ENCODE data around the gene UBTF. TPM values are rescaled to one million over a fixed set of nuclear protein-coding genes. Genes with fewer than 3 reads are reported as not detected.

The UBTF gene
- total and polyA plus RNA-seq, 4 experiments from 2014 or later, result 12.2 to 264 (median 157) TPM

GRCh38 chr17:44218344-44219107 lies 949 bp downstream of the UBTF start:
- Mint-ChIP-seq H3K4me1 (peaks cover 39 to 68% (median 51%) of the 10 kb centered on the region in 4 donors), H3K4me3 (peak overlapping the region; percentile 68 to 93 (median 83)), H3K27ac (peak overlapping the region; percentile 15 to 95 (median 91)), H3K9me3 (peaks cover 0 to 6% (median 0%) of the 10 kb centered on the region in 8 donors), H3K27me3 (no peaks in the 10 kb centered on the region), H3K36me3 (peaks cover 31 to 50% of the 10 kb centered on the region in 2 donors)
- ChIA-PET CTCF (ENCODE audit: partially characterized antibody) (interaction anchor here (0.9 to 3.9 kb wide), 12 partner anchors 9 to 133 kb away, joined by 3 to 19 read pairs (median 5); partner anchors contain the start of genes HDAC5 and SLC25A39), POLR2A (ENCODE audit: partially characterized antibody) (interaction anchor here (0.7 to 15.7 kb wide), 12 partner anchors 9 to 309 kb away, joined by 3 to 325 read pairs (median 6); partner anchors contain the start of genes ATXN7L3, HDAC5, SLC25A39 and TMUB2)
- Histone ChIP-seq H3K27me3 (ENCODE audit: insufficient read depth, low read length) (no peaks in the 10 kb centered on the region), H3K4me1 (ENCODE audit: insufficient read depth, low read length) (peaks cover 60% of the 10 kb centered on the region), H3K27ac (ENCODE audit: low read depth, low read length) (peak overlapping the region; percentile 71), H3K4me3 (ENCODE audit: low read length in 2 of 2) (peak overlapping the region; percentile 37 to 50), H3K9me3 (ENCODE audit: control insufficient read depth in 1 of 2, low read length in 2 of 2) (no peaks in the 10 kb centered on the region), H3K36me3 (ENCODE audit: insufficient read depth, low read length) (peaks cover 29% of the 10 kb centered on the region)
- intact Hi-C loops (cut with micrococcal nuclease), result loop anchor here (1.0 to 5.0 kb wide), 7 partner anchors 8 to 211 kb away; partner anchors contain the start of genes HROB, RUNDC3A and TMUB2
- peak; percentile 85 to 92 (median 90) for DNase-seq

GRCh38 chr17:44217738-44218343 lies 1.6 kb downstream of the UBTF start:
- Histone ChIP-seq H3K27ac (ENCODE audit: low read depth, low read length) (peak overlapping the region; percentile 71), H3K36me3 (ENCODE audit: insufficient read depth, low read length) (peaks cover 29% of the 10 kb centered on the region), H3K4me3 (ENCODE audit: low read length in 2 of 2) (peak overlapping the region; percentile 37 to 50), H3K4me1 (ENCODE audit: insufficient read depth, low read length) (peaks cover 62% of the 10 kb centered on the region), H3K27me3 (ENCODE audit: insufficient read depth, low read length) (no peaks in the 10 kb centered on the region), H3K9me3 (ENCODE audit: control insufficient read depth in 1 of 2, low read length in 2 of 2) (no peaks in the 10 kb centered on the region)
- Mint-ChIP-seq H3K36me3 (peaks cover 31 to 55% of the 10 kb centered on the region in 2 donors), H3K4me1 (peaks cover 39 to 67% (median 55%) of the 10 kb centered on the region in 4 donors), H3K9me3 (peaks cover 0 to 6% (median 0%) of the 10 kb centered on the region in 8 donors), H3K27me3 (no peaks in the 10 kb centered on the region), H3K27ac (peak overlapping the region; percentile 68 to 95 (median 91)), H3K4me3 (peak overlapping the region; percentile 68 to 93 (median 83))
- ChIA-PET CTCF (ENCODE audit: partially characterized antibody) (interaction anchor here (0.9 to 3.9 kb wide), 14 partner anchors 8 to 133 kb away, joined by 3 to 21 read pairs (median 5); partner anchors contain the start of genes HDAC5, SLC25A39 and TMUB2), POLR2A (ENCODE audit: partially characterized antibody) (interaction anchor here (0.7 to 15.7 kb wide), 11 partner anchors 8 to 308 kb away, joined by 3 to 325 read pairs (median 6); partner anchors contain the start of genes ATXN7L3, GRN, SLC25A39 and TMUB2)
- DNase-seq, result no peak
- intact Hi-C loops (cut with micrococcal nuclease), result loop anchor here (1.0 to 5.0 kb wide), 7 partner anchors 8 to 211 kb away; partner anchors contain the start of genes HROB, RUNDC3A and TMUB2

GRCh38 chr17:44216694-44217093 lies 2.8 kb downstream of the UBTF start:
- Mint-ChIP-seq H3K9me3 (peaks cover 0 to 6% (median 0%) of the 10 kb centered on the region in 8 donors), H3K4me1 (peaks cover 35 to 63% (median 49%) of the 10 kb centered on the region in 4 donors), H3K36me3 (peaks cover 31 to 56% of the 10 kb centered on the region in 2 donors), H3K27me3 (no peaks in the 10 kb centered on the region), H3K4me3 (peak overlapping the region; percentile 68 to 93 (median 83)), H3K27ac (peak overlapping the region; percentile 80 to 95 (median 91))
- no peak for DNase-seq
- Histone ChIP-seq H3K9me3 (ENCODE audit: control insufficient read depth in 1 of 2, low read length in 2 of 2) (no peaks in the 10 kb centered on the region), H3K36me3 (ENCODE audit: insufficient read depth, low read length) (peaks cover 29% of the 10 kb centered on the region), H3K27ac (ENCODE audit: low read depth, low read length) (peak overlapping the region; percentile 71), H3K27me3 (ENCODE audit: insufficient read depth, low read length) (no peaks in the 10 kb centered on the region), H3K4me3 (ENCODE audit: low read length in 2 of 2) (peak overlapping the region; percentile 50), H3K4me1 (ENCODE audit: insufficient read depth, low read length) (peaks cover 50% of the 10 kb centered on the region)
- intact Hi-C loops (cut with micrococcal nuclease), result loop anchor here (5.0 kb wide), 1 partner anchor 209 kb away; no protein-coding TSS in a partner anchor
- ChIA-PET POLR2A (ENCODE audit: partially characterized antibody) (interaction anchor here (0.6 to 15.7 kb wide), 14 partner anchors 7 to 826 kb away, joined by 3 to 325 read pairs (median 6); partner anchors contain the start of genes ATXN7L3, GRN, HDAC5 and RUNDC3A), CTCF (ENCODE audit: partially characterized antibody) (interaction anchor here (1.0 to 3.9 kb wide), 11 partner anchors 10 to 134 kb away, joined by 3 to 21 read pairs (median 5); partner anchors contain the start of genes GRN and TMUB2)

- Mint-ChIP-seq H3K4me1 (peaks cover 35 to 63% (median 46%) of the 10 kb centered on the region in 4 donors), H3K27me3 (no peaks in the 10 kb centered on the region), H3K27ac (peak overlapping the region; percentile 80 to 95 (median 91)), H3K4me3 (peak overlapping the region; percentile 68 to 93 (median 83)), H3K9me3 (peaks cover 0 to 4% (median 0%) of the 10 kb centered on the region in 8 donors), H3K36me3 (peaks cover 31 to 55% of the 10 kb centered on the region in 2 donors)
- peak; percentile 49 to 67 (median 60) for DNase-seq
- H3K4me3 ChIP-seq (ENCODE audit: low read length in 2 of 2), result peak overlapping the region; percentile 26 to 50
- ChIA-PET POLR2A (ENCODE audit: partially characterized antibody) (interaction anchor here (0.7 to 15.7 kb wide), 14 partner anchors 6 to 143 kb away, joined by 3 to 325 read pairs (median 6); partner anchors contain the start of genes ATXN7L3, GRN, HDAC5 and RUNDC3A), CTCF (ENCODE audit: partially characterized antibody) (interaction anchor here (1.0 to 3.9 kb wide), 10 partner anchors 9 to 135 kb away, joined by 3 to 21 read pairs (median 6); partner anchors contain the start of genes GRN and TMUB2)
- H3K4me1 ChIP-seq (ENCODE audit: insufficient read depth, low read length), result peaks cover 50% of the 10 kb centered on the region
- peak overlapping the region; percentile 71 for H3K27ac ChIP-seq (ENCODE audit: low read depth, low read length)
- H3K9me3 ChIP-seq (ENCODE audit: control insufficient read depth in 1 of 2, low read length in 2 of 2), result no peaks in the 10 kb centered on the region
- no peaks in the 10 kb centered on the region for H3K27me3 ChIP-seq (ENCODE audit: insufficient read depth, low read length)
- peaks cover 33% of the 10 kb centered on the region for H3K36me3 ChIP-seq (ENCODE audit: insufficient read depth, low read length)
- intact Hi-C loops (cut with micrococcal nuclease), result loop anchor here (5.0 kb wide), 1 partner anchor 209 kb away; no protein-coding TSS in a partner anchor
Measured at GRCh38 chr17:44216173-44216572, 3.3 kb downstream of the UBTF start.

GRCh38 chr17:44214896-44215295 lies 4.6 kb downstream of the UBTF start:
- no peak for DNase-seq
- Histone ChIP-seq H3K27ac (ENCODE audit: low read depth, low read length) (peak overlapping the region; percentile 71), H3K9me3 (ENCODE audit: control insufficient read depth in 1 of 2, low read length in 2 of 2) (no peaks in the 10 kb centered on the region), H3K4me3 (ENCODE audit: low read length in 2 of 2) (no peak overlapping the region), H3K36me3 (ENCODE audit: insufficient read depth, low read length) (peaks cover 38% of the 10 kb centered on the region), H3K27me3 (ENCODE audit: insufficient read depth, low read length) (no peaks in the 10 kb centered on the region), H3K4me1 (ENCODE audit: insufficient read depth, low read length) (peaks cover 63% of the 10 kb centered on the region)
- Mint-ChIP-seq H3K9me3 (peaks cover 0 to 4% (median 0%) of the 10 kb centered on the region in 8 donors), H3K4me1 (peaks cover 38 to 71% (median 51%) of the 10 kb centered on the region in 4 donors), H3K27ac (peak overlapping the region; percentile 80 to 91 (median 88)), H3K27me3 (no peaks in the 10 kb centered on the region), H3K4me3 (peak overlapping the region in 7 of 8 donors; percentile 29 to 68 (median 58)), H3K36me3 (peaks cover 36 to 55% of the 10 kb centered on the region in 2 donors)
- CTCF ChIA-PET (ENCODE audit: partially characterized antibody), result interaction anchor here (0.9 to 3.9 kb wide), 4 partner anchors 8 to 131 kb away, joined by 3 to 19 read pairs (median 10); partner anchors contain the start of gene GRN
- POLR2A ChIA-PET (ENCODE audit: partially characterized antibody), result interaction anchor here (1.0 to 15.7 kb wide), 8 partner anchors 5 to 133 kb away, joined by 3 to 325 read pairs (median 6); partner anchors contain the start of genes ATXN7L3, HDAC5 and SLC25A39
- intact Hi-C loops (cut with micrococcal nuclease), result loop anchor here (5.0 kb wide), 1 partner anchor 208 kb away; no protein-coding TSS in a partner anchor

- H3K27ac ChIP-seq (ENCODE audit: low read depth, low read length), result peak overlapping the region; percentile 71
- peaks cover 46% of the 10 kb centered on the region for H3K36me3 ChIP-seq (ENCODE audit: insufficient read depth, low read length)
- peaks cover 70% of the 10 kb centered on the region for H3K4me1 ChIP-seq (ENCODE audit: insufficient read depth, low read length)
- DNase-seq, result no peak
- Mint-ChIP-seq H3K9me3 (peaks cover 0 to 4% (median 0%) of the 10 kb centered on the region in 8 donors), H3K27ac (peak overlapping the region; percentile 65 to 91 (median 88)), H3K4me3 (peak overlapping the region in 3 of 8 donors; percentile 8 to 71 (median 25)), H3K36me3 (peaks cover 36 to 59% of the 10 kb centered on the region in 2 donors), H3K4me1 (peaks cover 38 to 78% (median 53%) of the 10 kb centered on the region in 4 donors), H3K27me3 (no peaks in the 10 kb centered on the region)
- ChIA-PET POLR2A (ENCODE audit: partially characterized antibody) (interaction anchor here (1.0 to 15.7 kb wide), 12 partner anchors 4 to 134 kb away, joined by 3 to 325 read pairs (median 5); partner anchors contain the start of genes ATXN7L3, GRN, HDAC5 and SLC25A39), CTCF (ENCODE audit: partially characterized antibody) (interaction anchor here (0.9 to 5.1 kb wide), 3 partner anchors 7 to 113 kb away, joined by 3 to 48 read pairs (median 3); partner anchors contain the start of gene UBTF)
- intact Hi-C loops (cut with micrococcal nuclease), result no loop called here
- no peaks in the 10 kb centered on the region for H3K9me3 ChIP-seq (ENCODE audit: control insufficient read depth in 1 of 2, low read length in 2 of 2)
- no peak overlapping the region for H3K4me3 ChIP-seq (ENCODE audit: low read length in 2 of 2)
- H3K27me3 ChIP-seq (ENCODE audit: insufficient read depth, low read length), result no peaks in the 10 kb centered on the region
Measured at GRCh38 chr17:44214230-44214494, 5.3 kb downstream of the UBTF start.
